Osteoblast (primary cell): Measurements from ENCODE around the gene SLC19A3. TPM values are rescaled to one million over a fixed set of nuclear protein-coding genes. Genes with fewer than 3 reads are reported as not detected.
A peak's percentile ranks its signal among the peaks of the same experiment; 100 is the strongest.

Source experiments
- DNase-seq: peaks from one replicate; pipeline ENCODE4 v3.0.0; 2011; ENCODE audit warnings: low spot score, mixed read lengths; ENCODE audit not compliant: insufficient read length; ENCODE audit errors: missing footprints
- H2AFZ ChIP-seq: 2 replicates; pipeline ENCODE4 v1.6.0; 2011; ENCODE audit warnings: mild to moderate bottlenecking, low read length
- H3K27ac ChIP-seq: 2 replicates; pipeline ENCODE4 v1.5.1; 2011; ENCODE audit warnings: mild to moderate bottlenecking, low read depth, low read length, moderate library complexity
- H3K27me3 ChIP-seq: 2 replicates; pipeline ENCODE4 v1.6.0; 2012; ENCODE audit warnings: mild to moderate bottlenecking, control low read depth, inconsistent platforms, low read length, moderate library complexity; ENCODE audit not compliant: insufficient read depth
- H3K36me3 ChIP-seq: 2 replicates; pipeline ENCODE4 v1.5.1; 2011; ENCODE audit warnings: mild to moderate bottlenecking, low read length, control low read depth, moderate library complexity; ENCODE audit not compliant: insufficient read depth
- H3K4me1 ChIP-seq: 2 replicates; pipeline ENCODE4 v1.5.1; 2011; ENCODE audit warnings: mild to moderate bottlenecking, low read length, control low read depth, moderate library complexity; ENCODE audit not compliant: insufficient read depth
- H3K4me2 ChIP-seq: 2 replicates; pipeline ENCODE4 v1.6.0; 2011; ENCODE audit warnings: mild to moderate bottlenecking, low read length; ENCODE audit not compliant: insufficient read depth
- H3K4me3 ChIP-seq: fragments of 200-600 bp; sonication (generic); 3 replicates; pipeline ENCODE4 v1.5.1; 2012; ENCODE audit warnings: mild to moderate bottlenecking, low read length, inconsistent platforms; ENCODE audit not compliant: insufficient read depth
- H3K79me2 ChIP-seq: 2 replicates; pipeline ENCODE4 v1.6.0; 2012; ENCODE audit warnings: mild to moderate bottlenecking, low read length, control low read depth, inconsistent platforms; ENCODE audit not compliant: insufficient read depth
- H3K9me3 ChIP-seq: 2 replicates; pipeline ENCODE4 v1.5.1; 2011; ENCODE audit warnings: low read depth, low read length, control low read depth
- H4K20me1 ChIP-seq: 2 replicates; pipeline ENCODE4 v1.6.0; 2012; ENCODE audit warnings: mild to moderate bottlenecking, low read length, control low read depth; ENCODE audit not compliant: insufficient read depth
- total RNA-seq: library from RNA; depleted of rRNA; stranded (reverse); fragments of >200 nt; gene quantifications from 2 replicates; pipeline ENCODE4 v1.2.3, GENCODE V29; 2012
- TF ChIP-seq, protein P1 (sequence below): IDR thresholded peaks from 2 replicates; pipeline ENCODE4 v1.5.1; 2011; ENCODE audit warnings: mild to moderate bottlenecking, low read depth, low read length, moderate library complexity; ENCODE audit errors: extremely low read depth

The SLC19A3 gene
- total RNA-seq, 1 donor, result 0.36 TPM

DNA sequence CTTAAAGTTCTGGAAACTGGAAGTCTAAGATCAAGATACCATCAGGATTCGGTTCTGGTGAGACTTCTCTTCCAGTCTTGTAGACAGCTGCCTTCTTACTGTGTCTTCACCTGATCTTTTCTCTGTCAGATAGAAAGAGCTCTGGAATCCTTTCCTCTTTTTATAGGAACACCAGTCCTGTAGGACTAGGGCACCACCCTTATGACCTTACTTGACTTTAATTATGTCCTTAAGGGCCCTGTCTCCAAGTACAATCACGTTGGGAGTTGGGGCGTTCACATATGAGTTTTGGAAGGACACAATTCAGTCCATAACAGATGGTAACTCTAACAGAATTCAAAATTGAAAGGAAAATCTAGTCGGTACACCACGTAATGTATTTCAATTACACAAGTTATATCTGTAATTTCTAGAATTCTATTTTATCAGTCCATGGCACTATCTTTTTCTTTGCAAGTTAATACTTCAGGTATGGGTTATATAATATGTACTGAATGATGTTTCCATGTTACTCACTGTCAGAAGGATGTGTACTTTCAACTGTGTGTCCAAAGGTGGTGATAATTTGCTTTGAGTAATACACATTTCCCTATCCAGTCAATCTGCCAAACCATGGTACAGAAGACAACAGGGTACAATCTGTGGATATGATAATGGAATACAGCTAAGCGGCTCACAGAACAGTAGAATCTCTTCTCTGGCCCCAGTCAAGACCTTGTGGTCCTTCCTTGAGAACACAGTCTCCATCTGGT lies 52.5 kb downstream of the SLC19A3 start:
- TF ChIP-seq, protein P1, sequence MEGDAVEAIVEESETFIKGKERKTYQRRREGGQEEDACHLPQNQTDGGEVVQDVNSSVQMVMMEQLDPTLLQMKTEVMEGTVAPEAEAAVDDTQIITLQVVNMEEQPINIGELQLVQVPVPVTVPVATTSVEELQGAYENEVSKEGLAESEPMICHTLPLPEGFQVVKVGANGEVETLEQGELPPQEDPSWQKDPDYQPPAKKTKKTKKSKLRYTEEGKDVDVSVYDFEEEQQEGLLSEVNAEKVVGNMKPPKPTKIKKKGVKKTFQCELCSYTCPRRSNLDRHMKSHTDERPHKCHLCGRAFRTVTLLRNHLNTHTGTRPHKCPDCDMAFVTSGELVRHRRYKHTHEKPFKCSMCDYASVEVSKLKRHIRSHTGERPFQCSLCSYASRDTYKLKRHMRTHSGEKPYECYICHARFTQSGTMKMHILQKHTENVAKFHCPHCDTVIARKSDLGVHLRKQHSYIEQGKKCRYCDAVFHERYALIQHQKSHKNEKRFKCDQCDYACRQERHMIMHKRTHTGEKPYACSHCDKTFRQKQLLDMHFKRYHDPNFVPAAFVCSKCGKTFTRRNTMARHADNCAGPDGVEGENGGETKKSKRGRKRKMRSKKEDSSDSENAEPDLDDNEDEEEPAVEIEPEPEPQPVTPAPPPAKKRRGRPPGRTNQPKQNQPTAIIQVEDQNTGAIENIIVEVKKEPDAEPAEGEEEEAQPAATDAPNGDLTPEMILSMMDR, result no peak

DNA sequence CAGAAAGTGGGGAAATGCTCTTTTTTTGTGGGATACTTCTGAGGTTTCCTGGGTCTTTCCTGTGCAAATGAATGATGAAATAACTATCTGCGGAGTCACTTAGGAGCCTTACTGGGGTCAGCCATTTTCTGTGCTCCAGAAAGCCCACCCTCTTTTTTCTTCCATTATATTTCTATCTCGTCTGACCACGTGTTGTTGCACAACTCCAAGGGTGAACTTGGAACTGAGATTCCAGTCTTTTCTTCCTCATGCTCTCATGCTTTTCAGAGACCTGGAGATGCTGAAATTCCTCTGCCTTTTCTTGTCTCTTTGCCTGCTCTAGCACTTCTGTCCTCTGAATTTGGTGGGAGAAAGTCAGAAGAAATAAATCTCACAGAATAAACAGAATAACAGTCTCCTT lies 56.0 kb downstream of the SLC19A3 start:
- no peak overlapping the region for H3K27ac ChIP-seq
- no peak overlapping the region for H2AFZ ChIP-seq
- TF ChIP-seq, protein P1, result no peak
- H3K4me3 ChIP-seq, result no peak overlapping the region
- peaks cover 13% of the 10 kb centered on the region for H3K4me1 ChIP-seq
- no peaks in the 10 kb centered on the region for H3K36me3 ChIP-seq
- no peak overlapping the region for H3K4me2 ChIP-seq
- no peak for DNase-seq
- no peaks in the 10 kb centered on the region for H3K9me3 ChIP-seq
- H3K27me3 ChIP-seq, result no peaks in the 10 kb centered on the region
- H3K79me2 ChIP-seq, result no peaks in the 10 kb centered on the region
- H4K20me1 ChIP-seq, result no peaks in the 10 kb centered on the region

More for the DNA sequence above, 52.5 kb downstream of the SLC19A3 start:
- no peak overlapping the region for H2AFZ ChIP-seq
- H3K79me2 ChIP-seq, result no peaks in the 10 kb centered on the region
- H3K36me3 ChIP-seq, result no peaks in the 10 kb centered on the region
- H3K27ac ChIP-seq, result no peak overlapping the region
- H3K4me3 ChIP-seq, result no peak overlapping the region
- no peaks in the 10 kb centered on the region for H3K9me3 ChIP-seq
- no peaks in the 10 kb centered on the region for H3K4me1 ChIP-seq
- no peak overlapping the region for H3K4me2 ChIP-seq
- DNase-seq, result no peak
- no peaks in the 10 kb centered on the region for H4K20me1 ChIP-seq
- H3K27me3 ChIP-seq, result no peaks in the 10 kb centered on the region

DNA sequence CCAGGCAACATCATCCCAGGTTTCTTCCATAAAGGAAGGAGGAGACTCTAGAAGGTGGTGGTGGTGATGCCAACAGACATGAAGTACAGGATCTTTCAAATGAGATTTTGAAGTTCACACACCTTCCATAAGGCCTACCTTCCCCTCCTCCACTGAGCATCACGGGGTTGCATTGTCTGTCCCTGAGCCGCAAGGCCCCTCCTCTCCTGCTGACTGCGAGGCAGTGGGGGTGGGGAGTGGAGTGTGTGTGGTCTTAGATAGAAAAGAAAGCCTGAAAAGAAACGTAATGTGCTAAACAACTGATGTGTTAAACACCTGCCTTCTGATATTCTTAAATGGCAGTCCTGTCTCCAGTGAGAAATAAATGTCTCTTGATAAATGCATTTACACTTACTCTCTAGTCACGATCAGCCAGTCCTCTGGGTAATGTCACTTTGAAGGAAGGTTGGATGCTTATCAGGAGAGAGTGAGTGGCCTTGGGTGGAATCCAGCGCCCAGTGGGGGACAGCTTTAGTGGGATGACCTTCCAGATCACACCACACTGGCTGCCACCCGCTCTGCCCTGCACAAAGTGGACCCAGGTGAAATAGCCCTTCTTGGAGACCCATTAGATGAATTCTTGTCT lies 56.7 kb downstream of the SLC19A3 start:
- peaks cover 15% of the 10 kb centered on the region for H3K4me1 ChIP-seq
- no peaks in the 10 kb centered on the region for H3K79me2 ChIP-seq
- no peaks in the 10 kb centered on the region for H3K9me3 ChIP-seq
- TF ChIP-seq, protein P1, result no peak
- no peak overlapping the region for H3K27ac ChIP-seq
- no peak overlapping the region for H3K4me2 ChIP-seq
- H3K4me3 ChIP-seq, result no peak overlapping the region
- no peak overlapping the region for H2AFZ ChIP-seq
- no peaks in the 10 kb centered on the region for H3K27me3 ChIP-seq
- H4K20me1 ChIP-seq, result no peaks in the 10 kb centered on the region
- DNase-seq, result no peak
- H3K36me3 ChIP-seq, result no peaks in the 10 kb centered on the region

DNA sequence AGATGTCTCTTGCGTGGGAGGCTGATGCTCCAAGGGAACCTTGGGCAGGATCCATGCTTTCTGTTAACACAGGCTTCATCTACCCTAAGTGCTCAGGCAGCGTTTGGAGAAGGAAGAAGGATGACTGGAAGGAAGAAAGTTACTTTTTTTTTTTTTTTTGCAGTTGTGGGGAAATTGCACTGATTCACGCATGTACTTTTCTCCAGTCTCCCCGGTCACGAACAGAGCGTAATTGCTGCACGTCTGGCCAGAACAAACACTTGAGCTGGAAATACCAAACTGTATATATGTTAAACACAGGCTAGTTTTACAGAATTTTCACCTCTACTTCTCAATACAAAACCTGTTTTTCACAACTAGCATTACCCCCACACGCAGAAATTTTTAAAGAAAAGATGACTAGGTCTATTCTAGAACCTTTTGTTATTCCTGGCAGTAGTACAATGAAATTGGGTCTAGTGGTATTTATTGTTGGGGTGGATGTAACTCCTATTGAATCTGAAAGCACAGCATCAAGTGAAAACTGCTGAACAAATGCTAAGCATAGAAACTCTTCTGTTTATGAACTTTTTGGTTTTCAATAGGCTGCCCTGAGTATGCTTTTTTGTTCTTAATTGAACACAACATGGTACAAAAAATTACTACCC lies 60.5 kb downstream of the SLC19A3 start:
- H3K4me2 ChIP-seq, result peak overlapping the region; percentile 72

More for the DNA sequence above, 60.5 kb downstream of the SLC19A3 start:
- Histone ChIP-seq H3K4me3 (no peak overlapping the region), H3K4me1 (peaks cover 41% of the 10 kb centered on the region), H3K27ac (peak overlapping the region; percentile 88), H3K27me3 (no peaks in the 10 kb centered on the region), H3K9me3 (no peaks in the 10 kb centered on the region), H3K36me3 (no peaks in the 10 kb centered on the region), H3K79me2 (no peaks in the 10 kb centered on the region), H2AFZ (no peak overlapping the region), H4K20me1 (no peaks in the 10 kb centered on the region)
- peak; percentile 47 for DNase-seq
- TF ChIP-seq, protein P1, result no peak
